Measurements from ENCODE around the gene EEFSEC.

Gene EEFSEC

DNA sequence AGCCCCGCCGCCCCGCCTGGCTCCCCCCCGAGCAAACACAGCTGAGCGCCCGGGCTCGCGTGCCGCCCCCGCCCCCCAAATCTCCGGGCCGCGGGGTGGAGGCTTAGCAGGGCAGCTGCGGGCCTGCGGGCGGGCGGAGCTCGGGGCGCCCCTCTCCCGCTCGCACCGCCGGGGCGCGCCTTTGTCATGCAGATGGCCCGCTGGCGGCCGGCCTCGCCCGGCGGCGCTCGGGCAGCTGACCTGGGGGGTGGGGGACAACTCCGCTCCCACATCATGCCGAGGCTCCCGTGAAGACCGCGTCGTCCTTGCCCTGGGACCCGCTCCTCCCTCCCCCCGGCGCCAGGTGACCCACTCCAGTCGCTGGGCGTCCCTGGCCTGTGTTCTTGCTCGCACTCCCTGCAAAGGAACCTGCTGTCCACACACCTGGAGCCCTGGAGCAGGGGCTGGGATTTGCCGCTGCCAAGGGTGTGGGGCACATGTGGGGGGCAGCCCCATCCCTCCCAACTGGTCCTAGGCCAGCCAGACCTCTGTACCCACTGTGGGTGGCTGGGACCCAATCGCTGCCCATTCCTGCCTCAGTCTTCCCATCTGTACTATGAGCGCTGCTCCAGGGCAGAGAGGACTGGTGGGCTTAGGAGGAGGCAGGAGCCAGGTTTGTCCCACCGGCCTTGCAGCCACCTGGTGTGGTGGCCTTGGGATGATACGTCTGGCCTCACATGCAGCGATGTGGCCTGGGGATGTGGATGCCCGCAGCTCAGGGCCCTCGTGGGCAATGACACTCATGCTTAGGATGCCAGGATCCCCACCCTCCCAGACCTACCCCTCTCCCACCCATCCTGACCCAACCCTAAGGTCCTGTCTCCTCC lies 279.9 kb downstream of the EEFSEC start:
- DNase-seq = no peak

DNA sequence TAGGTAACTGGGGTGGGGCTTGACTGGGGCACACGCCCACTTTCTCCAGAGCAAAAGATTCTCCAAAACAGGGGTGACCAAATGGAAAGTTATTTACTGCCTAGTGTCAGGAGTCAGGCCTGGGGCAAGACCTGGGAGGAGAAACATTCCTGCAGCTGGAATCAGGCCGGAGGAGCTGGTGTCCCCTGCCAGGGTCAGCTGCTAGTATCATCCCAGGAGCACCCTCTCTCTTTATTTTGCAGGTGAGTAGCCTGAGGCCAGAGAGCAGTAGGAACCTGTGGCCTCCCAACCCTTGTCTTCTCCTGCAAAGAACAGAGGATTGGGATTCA lies 280.5 kb downstream of the EEFSEC start:
- DNase-seq = no peak

GRCh38 chr3:128434524-128434923 lies 281.2 kb downstream of the EEFSEC start:
- DNase-seq = no peak

GRCh38 chr3:128435058-128435457 lies 281.8 kb downstream of the EEFSEC start:
- DNase-seq = no peak

GRCh38 chr3:128435561-128435960 lies 282.3 kb downstream of the EEFSEC start:
- DNase-seq = no peak

GRCh38 chr3:128436214-128436613 lies 282.9 kb downstream of the EEFSEC start:
- DNase-seq = no peak

GRCh38 chr3:128438488-128439072 lies 285.3 kb downstream of the EEFSEC start:
- no peak for DNase-seq

GRCh38 chr3:128439226-128439625 lies 285.9 kb downstream of the EEFSEC start:
- no peak for DNase-seq

DNA sequence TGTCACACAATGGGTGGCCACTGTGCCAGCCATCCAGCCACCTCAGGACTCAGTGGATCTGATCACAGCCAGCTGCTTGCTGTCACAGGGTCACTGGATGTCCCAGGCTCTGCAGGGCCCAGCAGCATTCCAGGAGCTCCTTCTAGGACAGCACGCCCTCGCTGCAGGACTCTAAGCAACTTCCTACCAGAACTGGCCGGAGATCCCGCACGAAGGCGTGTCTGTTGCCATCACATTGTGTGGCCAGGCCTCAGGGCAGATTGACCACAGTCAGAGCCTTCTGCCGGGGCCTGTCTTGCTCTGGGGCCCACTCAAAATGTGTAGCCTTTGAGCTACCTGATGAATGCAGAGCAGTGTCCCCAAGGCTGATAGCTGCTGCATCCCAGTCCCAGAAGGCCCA lies 288.8 kb downstream of the EEFSEC start:
- no peak for DNase-seq

DNA sequence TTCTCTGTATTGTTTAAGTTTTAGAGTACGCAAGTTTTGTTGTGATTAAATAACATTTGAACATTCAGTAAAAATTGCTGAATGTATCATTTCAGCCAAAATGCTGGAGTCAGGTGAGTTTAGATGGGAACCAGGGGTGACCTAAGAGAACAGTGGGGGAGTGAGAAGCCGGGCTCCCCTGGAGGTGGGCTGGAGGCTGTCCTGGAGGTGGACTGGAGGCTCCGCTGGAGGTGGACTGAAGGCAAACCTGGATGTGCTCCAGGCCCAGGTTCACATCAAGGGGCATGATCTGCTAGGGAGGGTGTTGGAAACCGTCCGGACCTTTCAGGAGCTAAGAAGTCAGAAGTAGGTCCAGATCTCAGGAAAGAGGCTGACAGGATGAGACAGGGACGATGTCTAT lies 289.7 kb downstream of the EEFSEC start:
- DNase-seq = no peak

- DNase-seq = no peak
Observed at GRCh38 chr3:128443771-128444170, 290.5 kb downstream of the EEFSEC start.

- DNase-seq = no peak
Observed at GRCh38 chr3:128445357-128445756, 292.1 kb downstream of the EEFSEC start.

GRCh38 chr3:128446821-128447220 lies 293.5 kb downstream of the EEFSEC start:
- DNase-seq = no peak

- DNase-seq = no peak
Observed at GRCh38 chr3:128447561-128448013, 294.3 kb downstream of the EEFSEC start.

GRCh38 chr3:128448491-128448890 lies 295.2 kb downstream of the EEFSEC start:
- DNase-seq = no peak

- DNase-seq = no peak
Observed at GRCh38 chr3:128449111-128449638, 295.9 kb downstream of the EEFSEC start.

GRCh38 chr3:128452120-128452519 lies 298.8 kb downstream of the EEFSEC start:
- no peak for DNase-seq

DNA sequence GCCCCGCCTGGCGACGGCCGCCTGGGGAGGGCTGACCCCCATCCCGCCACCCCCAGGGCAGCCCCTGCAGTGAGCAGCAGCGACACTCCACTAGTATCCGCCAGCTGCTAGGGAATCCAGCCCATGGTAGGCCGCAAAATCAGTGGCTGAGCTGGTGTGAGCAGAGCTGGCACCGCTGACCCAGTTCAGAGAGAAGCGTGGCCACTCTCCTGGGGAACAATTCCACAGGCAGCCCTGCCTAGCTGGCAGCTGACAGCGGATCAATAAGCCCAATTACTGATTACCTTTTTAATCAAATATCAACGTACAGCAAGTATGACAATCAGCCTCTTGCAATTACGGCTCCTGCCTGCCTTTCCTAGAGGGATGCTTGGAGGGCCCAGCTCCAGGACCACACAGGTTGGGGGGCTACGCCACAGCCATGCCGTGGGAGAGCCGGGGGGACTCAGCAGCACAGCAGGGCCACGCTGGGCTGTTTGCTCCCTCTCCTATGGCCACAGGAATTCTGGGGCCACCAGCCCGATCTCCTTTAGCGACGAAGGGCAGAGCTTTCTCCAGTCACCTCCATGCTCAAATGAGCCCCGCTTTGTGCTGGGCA lies 299.5 kb downstream of the EEFSEC start:
- no peak for DNase-seq

DNA sequence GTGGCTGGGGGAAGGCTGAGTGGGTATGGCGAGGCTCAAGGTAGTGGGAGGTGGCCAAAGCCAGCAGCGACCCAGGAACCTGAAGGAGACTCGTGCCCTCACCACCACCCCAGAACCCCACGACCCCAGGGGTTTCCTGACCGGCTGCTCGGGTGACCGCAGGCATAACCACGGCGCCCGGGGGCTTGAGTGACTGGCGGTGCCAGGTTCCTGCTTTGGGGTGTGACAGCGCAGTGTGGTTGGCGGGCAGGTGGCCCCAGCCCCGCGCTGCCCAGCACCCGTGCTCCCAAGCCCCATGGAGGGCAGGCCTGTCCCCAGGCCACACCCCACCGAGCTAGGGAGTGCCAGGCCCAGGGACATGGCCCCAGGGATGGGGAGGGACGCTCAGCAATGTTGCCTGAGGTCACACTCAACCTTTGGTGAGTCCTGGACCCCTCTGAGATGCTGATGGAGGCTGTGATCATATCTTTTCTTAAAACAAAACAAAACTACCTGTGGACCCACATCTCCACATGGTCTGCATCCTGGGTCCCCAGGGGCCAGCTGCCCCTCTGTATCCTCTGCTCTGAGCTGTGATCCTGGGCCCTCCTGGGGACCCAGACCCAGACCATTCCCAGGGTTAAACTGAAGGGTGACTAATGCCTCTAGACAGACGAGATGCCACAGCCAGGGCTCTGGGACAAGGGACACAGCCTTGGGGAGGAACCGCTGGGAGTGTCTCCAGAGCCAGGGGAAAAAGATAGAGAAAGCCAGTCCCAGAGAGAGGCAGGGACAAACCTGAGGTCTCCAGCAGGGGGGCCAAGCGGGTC lies 300.4 kb downstream of the EEFSEC start:
- DNase-seq = no peak

- DNase-seq = no peak
Observed at GRCh38 chr3:128454310-128454618, 301.0 kb downstream of the EEFSEC start.

GRCh38 chr3:128455116-128455515 lies 301.8 kb downstream of the EEFSEC start:
- no peak for DNase-seq

- no peak for DNase-seq
Observed at GRCh38 chr3:128455786-128456748, 302.8 kb downstream of the EEFSEC start.

All from NCI-H2029 (cell line).